Trophoblast cell (in vitro differentiated cells and primary cell): ENCODE results near the gene MEN1.

ENCODE experiments used
- DNase-seq, 2 donors: peaks; one replicate each; pipeline ENCODE4 v3.0.0-alpha.2; 2016
- H2AFZ ChIP-seq: 2 replicates; pipeline ENCODE4 v1.6.1; 2013; ENCODE audit warnings: low read length, moderate library complexity, mild to moderate bottlenecking; ENCODE audit not compliant: insufficient read depth, poor library complexity
- H2AK5ac ChIP-seq: 2 replicates; pipeline ENCODE4 v1.6.1; 2013; ENCODE audit warnings: mild to moderate bottlenecking, low read length
- H2BK120ac ChIP-seq: 2 replicates; pipeline ENCODE4 v1.6.1; 2013; ENCODE audit warnings: low read length, mild to moderate bottlenecking, moderate library complexity; ENCODE audit not compliant: insufficient read depth, poor library complexity
- H2BK12ac ChIP-seq: 2 replicates; pipeline ENCODE4 v1.6.1; 2013; ENCODE audit warnings: mild to moderate bottlenecking, low read length, moderate library complexity
- H2BK5ac ChIP-seq: 2 replicates; pipeline ENCODE4 v1.6.1; 2013; ENCODE audit warnings: low read length, low read depth, moderate library complexity, mild to moderate bottlenecking; ENCODE audit not compliant: poor library complexity
- H3K14ac ChIP-seq: 2 replicates; pipeline ENCODE4 v1.6.1; 2013; ENCODE audit warnings: mild to moderate bottlenecking, low read length
- H3K18ac ChIP-seq: 2 replicates; pipeline ENCODE4 v1.6.1; 2013; ENCODE audit warnings: mild to moderate bottlenecking, low read length
- H3K23ac ChIP-seq: 2 replicates; pipeline ENCODE4 v1.6.1; 2013; ENCODE audit warnings: low read length
- H3K27ac ChIP-seq: 2 replicates; pipeline ENCODE4 v1.5.1; 2013; ENCODE audit warnings: low read depth, mild to moderate bottlenecking, inconsistent platforms, low read length, moderate library complexity
- H3K27me3 ChIP-seq: 2 replicates; pipeline ENCODE4 v1.6.1; 2013; ENCODE audit warnings: inconsistent platforms, mild to moderate bottlenecking, low read length, moderate library complexity; ENCODE audit not compliant: insufficient read depth
- H3K36me3 ChIP-seq, 2 experiments: 1 replicate in 1 of 2; 2 replicates in 1 of 2; pipeline ENCODE4 v1.6.1; 2013; ENCODE audit warnings: low read length in 2 of 2, mild to moderate bottlenecking in 2 of 2, moderate library complexity in 1 of 2; ENCODE audit not compliant: insufficient read depth in 2 of 2, control insufficient read depth in 1 of 2
- H3K4ac ChIP-seq: 2 replicates; pipeline ENCODE4 v1.6.1; 2013; ENCODE audit warnings: low read depth, mild to moderate bottlenecking, low read length, moderate library complexity
- H3K4me1 ChIP-seq, 2 experiments: 1 replicate in 1 of 2; 2 replicates in 1 of 2; pipeline ENCODE4 v1.6.1; 2013; ENCODE audit warnings: low read length in 2 of 2, mild to moderate bottlenecking in 2 of 2, moderate library complexity in 1 of 2; ENCODE audit not compliant: insufficient read depth in 2 of 2, control insufficient read depth in 1 of 2
- H3K4me2 ChIP-seq: 2 replicates; pipeline ENCODE4 v1.6.1; 2013; ENCODE audit warnings: inconsistent platforms, mild to moderate bottlenecking, low read length, moderate library complexity
- H3K4me3 ChIP-seq: 2 replicates; pipeline ENCODE4 v1.5.1; 2013; ENCODE audit warnings: mild to moderate bottlenecking, low read depth, low read length, inconsistent platforms
- H3K79me1 ChIP-seq: one replicate; pipeline ENCODE4 v1.6.1; 2013; ENCODE audit warnings: low read length
- H3K79me2 ChIP-seq: 2 replicates; pipeline ENCODE4 v1.6.1; 2013; ENCODE audit warnings: low read length, mild to moderate bottlenecking; ENCODE audit not compliant: control insufficient read depth, insufficient read depth, poor library complexity
- H3K9ac ChIP-seq: 2 replicates; pipeline ENCODE4 v1.6.1; 2013; ENCODE audit warnings: mild to moderate bottlenecking, low read length
- H3K9me3 ChIP-seq: 2 replicates; pipeline ENCODE4 v1.6.1; 2013; ENCODE audit warnings: low read depth, mild to moderate bottlenecking, control low read depth, inconsistent platforms, low read length; ENCODE audit not compliant: insufficient read depth
- H4K12ac ChIP-seq: 2 replicates; pipeline ENCODE4 v1.6.1; 2013; ENCODE audit warnings: low read depth, mild to moderate bottlenecking, low read length, moderate library complexity
- H4K8ac ChIP-seq: 2 replicates; pipeline ENCODE4 v1.6.1; 2013; ENCODE audit warnings: low read depth, mild to moderate bottlenecking, low read length, moderate library complexity
- H4K91ac ChIP-seq: one replicate; pipeline ENCODE4 v1.6.1; 2013; ENCODE audit warnings: low read depth, mild to moderate bottlenecking, low read length, moderate library complexity
- WGBS: extraction: QIAGEN DNeasy Blood & Tissue Kit; methylation state at CpG from one replicate; pipeline ENCODE4 v1.1.7; 2013; ENCODE audit warnings: missing lambda C conversion rate; ENCODE audit not compliant: insufficient read length, insufficient coverage; ENCODE audit errors: extremely low coverage; 5-methylcytosine and 5-hydroxymethylcytosine counted together

The MEN1 gene

DNA sequence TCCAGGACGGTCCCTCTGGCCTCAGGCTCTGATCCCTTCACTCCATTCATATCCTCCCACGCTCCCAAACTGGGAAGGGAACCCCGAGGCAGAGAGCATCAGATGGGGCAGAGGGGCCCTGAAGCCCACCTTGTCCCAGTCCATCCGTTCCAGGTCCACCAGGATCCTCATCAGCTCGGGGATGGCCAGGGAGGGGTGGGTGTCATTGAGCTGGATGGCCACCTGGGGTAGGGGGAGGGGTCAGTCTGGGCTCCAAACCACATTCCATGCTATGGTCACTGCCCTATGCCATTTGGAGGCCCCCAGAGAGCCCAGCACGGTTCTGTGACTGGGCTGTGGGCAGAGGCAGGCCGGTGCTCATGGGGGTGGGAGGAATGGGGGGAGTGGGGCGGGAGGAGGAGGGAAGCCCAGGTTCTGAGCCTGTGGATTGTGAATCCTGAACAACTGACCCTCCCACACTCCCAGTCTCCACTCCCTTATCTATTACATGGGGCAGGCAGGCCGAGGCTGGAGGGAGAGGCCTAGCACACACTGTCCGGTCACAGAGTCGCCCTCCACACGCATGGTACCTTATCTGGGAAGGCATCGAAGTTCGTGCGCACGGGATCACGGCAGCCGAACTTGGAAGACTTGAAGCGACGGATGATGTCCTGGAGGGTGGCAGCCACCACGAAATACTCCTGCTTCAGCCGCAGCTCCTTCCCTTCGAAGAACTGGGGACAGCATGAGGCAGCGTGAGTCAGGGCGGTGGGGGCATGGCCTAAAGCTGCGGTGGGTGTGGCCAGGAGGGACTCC, 56.0 kb downstream of the MEN1 start:
- H2BK5ac ChIP-seq, result no peak overlapping the region
- H3K14ac ChIP-seq, result no peak overlapping the region
- WGBS, result no CpG with 5 or more reads among the region's 26 CpGs
- H3K4me1 ChIP-seq, result peaks cover 2 to 3% of the 10 kb centered on the region in 2 experiments
- H3K79me1 ChIP-seq, result no peaks in the 10 kb centered on the region
- no peak overlapping the region for H3K23ac ChIP-seq
- H3K79me2 ChIP-seq, result no peaks in the 10 kb centered on the region
- H4K91ac ChIP-seq, result no peak overlapping the region
- no peak overlapping the region for H3K4me3 ChIP-seq
- H3K36me3 ChIP-seq, result no peaks in the 10 kb centered on the region
- no peak overlapping the region for H3K27ac ChIP-seq
- no peak overlapping the region for H3K4me2 ChIP-seq
- no peak overlapping the region for H3K4ac ChIP-seq
- no peak overlapping the region for H3K18ac ChIP-seq
- H4K8ac ChIP-seq, result no peak overlapping the region
- H2AFZ ChIP-seq, result no peak overlapping the region
- no peak overlapping the region for H3K9ac ChIP-seq
- no peaks in the 10 kb centered on the region for H3K27me3 ChIP-seq
- H2AK5ac ChIP-seq, result no peak overlapping the region
- H3K9me3 ChIP-seq, result no peaks in the 10 kb centered on the region
- H4K12ac ChIP-seq, result no peak overlapping the region
- H2BK12ac ChIP-seq, result no peak overlapping the region
- no peak overlapping the region for H2BK120ac ChIP-seq
- DNase-seq, result no peak
